ENCODE data around the gene HAGHL.
A peak's percentile ranks its signal among the peaks of the same experiment; 100 is the strongest.

HAGHL gene

GRCh38 chr16:679814-680624 is 46.9 kb upstream of the HAGHL start, which contains the start of gene STUB1 (continued):
- peak; percentile 79 for TF ChIP-seq ZBTB8A (tag by site-specific recombination; IDR thresholded peaks at IDR 0.05)
- TF ChIP-seq KLF9 (tag by site-specific recombination; IDR thresholded peaks at IDR 0.05; ENCODE audit: low read depth), result peak; percentile 72
- TF ChIP-seq MYNN (tag by site-specific recombination; IDR thresholded peaks at IDR 0.05; ENCODE audit: borderline replicate concordance), result no peak
- no peak for TF ChIP-seq ZNF37A (tag by site-specific recombination; IDR thresholded peaks at IDR 0.05)
- no peak for TF ChIP-seq ZNF544 (tag by site-specific recombination; IDR thresholded peaks at IDR 0.05)
- no peak for TF ChIP-seq ZBTB17 (tag by site-specific recombination; IDR thresholded peaks at IDR 0.05)
- TF ChIP-seq ZNF837 (tag by site-specific recombination; IDR thresholded peaks at IDR 0.05), result peak; percentile 89
- no peak for TF ChIP-seq AEBP2 (tag by site-specific recombination; IDR thresholded peaks at IDR 0.05; ENCODE audit: borderline replicate concordance)
- TF ChIP-seq ZNF777 (tag by site-specific recombination; IDR thresholded peaks at IDR 0.05; ENCODE audit: borderline replicate concordance), result peak; percentile 81; the same call in 1 of the 2 replicates
- TF ChIP-seq ELK4 (IDR thresholded peaks at IDR 0.05; ENCODE audit: borderline replicate concordance, low read depth, low read length), result peak; percentile 49; the same call in 1 of the 2 replicates
- no peak for TF ChIP-seq ZNF184 (tag by site-specific recombination; IDR thresholded peaks at IDR 0.05)
- TF ChIP-seq BCL11A (tag by site-specific recombination; IDR thresholded peaks at IDR 0.05; ENCODE audit: low read depth), result no peak
- no peak for TF ChIP-seq PBX3 (CRISPR knock-in tag; IDR thresholded peaks at IDR 0.05)
- no peak; the same call in 1 of the 2 replicates for TF ChIP-seq ZBTB20 (tag by site-specific recombination; IDR thresholded peaks at IDR 0.05)
- TF ChIP-seq ZNF398 (tag by site-specific recombination; IDR thresholded peaks at IDR 0.05), result 0 out of 2 replicates have a peak, but pooled peaks have one; percentile 34
- TF ChIP-seq ZNF571 (tag by site-specific recombination; IDR thresholded peaks at IDR 0.05), result no peak
- no peak for TF ChIP-seq ZNF510 (tag by site-specific recombination; IDR thresholded peaks at IDR 0.05; ENCODE audit: insufficient replicate concordance)
- TF ChIP-seq ZNF148 (tag by site-specific recombination; IDR thresholded peaks at IDR 0.05; ENCODE audit: borderline replicate concordance), result no peak
- peak; percentile 67 for TF ChIP-seq ZNF843 (tag by site-specific recombination; IDR thresholded peaks at IDR 0.05)
- TF ChIP-seq ZNF629 (tag by site-specific recombination; IDR thresholded peaks at IDR 0.05), result no peak
- TF ChIP-seq ZNF366 (tag by site-specific recombination; conservative IDR thresholded peaks at IDR 0.05), result no peak
- no peak for TF ChIP-seq ZNF175 (tag by site-specific recombination; IDR thresholded peaks at IDR 0.05)
- TF ChIP-seq PRDM4 (tag by site-specific recombination; IDR thresholded peaks at IDR 0.05), result no peak
- 0 out of 2 replicates have a peak, but pooled peaks have one; percentile 36 for TF ChIP-seq ZBTB48 (tag by site-specific recombination; IDR thresholded peaks at IDR 0.05)
- no peak for TF ChIP-seq ZSCAN16 (tag by site-specific recombination; IDR thresholded peaks at IDR 0.05)
- no peak for TF ChIP-seq ZSCAN30 (tag by site-specific recombination; IDR thresholded peaks at IDR 0.05)
- TF ChIP-seq ZNF214 (tag by site-specific recombination; IDR thresholded peaks at IDR 0.05; ENCODE audit: borderline replicate concordance), result no peak
- TF ChIP-seq ZNF768 (tag by site-specific recombination; IDR thresholded peaks at IDR 0.05), result no peak
- TF ChIP-seq ZNF112 (tag by site-specific recombination; IDR thresholded peaks at IDR 0.05), result no peak

Data from HEK293 (cell line).